Measurements from ENCODE around the gene EPHA5. TPM values are rescaled to one million over a fixed set of nuclear protein-coding genes. Genes with fewer than 3 reads are reported as not detected.

EPHA5 gene
- polyA plus RNA-seq, 3 donors: 0.01 to 0.07 TPM; not detected in 1

DNA sequence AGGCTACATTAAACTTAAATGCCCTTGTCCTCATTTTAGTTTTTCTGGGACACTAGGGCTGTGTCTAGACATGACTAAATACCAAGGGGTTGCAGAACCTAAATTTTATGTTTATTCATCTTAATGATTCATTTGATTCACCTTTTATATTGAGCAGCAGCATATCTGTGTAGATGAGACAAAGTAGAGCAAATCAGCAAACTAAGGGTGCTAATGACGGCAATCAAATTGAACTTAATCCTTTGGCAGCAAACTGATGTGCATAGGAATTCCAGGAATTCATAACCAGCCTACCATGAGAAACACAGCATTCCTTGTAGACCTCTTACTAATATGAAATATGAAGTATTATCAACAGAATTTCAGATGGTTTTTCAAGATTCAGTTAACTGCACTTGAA lies 25.1 kb downstream of the EPHA5 start:
- no peak overlapping the region for H3K27ac ChIP-seq (ENCODE audit: low read depth, low read length)
- WGBS, 3 donors: 55 to 75% (median 73%) methylated on average over 1 of the region's 1 CpG

DNA sequence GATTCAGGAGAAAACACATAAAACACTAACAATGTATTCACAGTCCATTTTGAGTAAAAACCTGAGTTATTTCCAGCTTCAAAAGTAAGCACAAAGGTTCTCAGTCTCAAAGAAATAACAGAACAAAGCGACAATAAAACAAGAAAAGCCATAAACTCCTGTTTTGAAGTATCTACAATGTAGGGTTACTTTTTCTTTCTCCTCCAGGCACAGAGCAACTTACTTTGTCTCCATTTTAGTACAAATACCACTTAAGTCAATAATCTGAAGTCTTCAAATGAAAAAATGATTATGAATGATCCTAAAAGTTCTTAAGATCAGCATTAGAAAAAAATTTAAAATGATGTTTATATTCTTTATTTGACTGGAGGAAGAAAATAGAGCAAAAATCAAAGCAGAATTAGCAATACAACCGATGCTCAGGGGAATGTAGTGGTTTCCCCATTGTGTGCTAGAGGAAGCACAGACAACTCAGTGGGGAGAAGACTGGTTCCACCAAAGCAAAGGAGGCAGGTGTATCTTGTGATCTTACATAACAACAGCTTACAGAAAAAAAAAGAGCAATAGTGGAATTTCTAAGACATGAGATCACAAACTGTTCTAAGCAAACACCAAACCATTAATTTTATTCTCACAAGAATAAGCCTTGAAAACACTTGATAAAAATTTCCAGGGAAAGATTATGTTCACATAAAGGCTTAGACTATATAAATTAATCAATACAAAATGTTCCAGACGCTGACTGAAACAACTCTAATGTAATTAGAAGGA lies 35.1 kb downstream of the EPHA5 start:
- H3K27ac ChIP-seq (ENCODE audit: low read depth, low read length): no peak overlapping the region
- 40 to 44% (median 42%) methylated on average over 3 of the region's 3 CpGs for WGBS, 3 donors

DNA sequence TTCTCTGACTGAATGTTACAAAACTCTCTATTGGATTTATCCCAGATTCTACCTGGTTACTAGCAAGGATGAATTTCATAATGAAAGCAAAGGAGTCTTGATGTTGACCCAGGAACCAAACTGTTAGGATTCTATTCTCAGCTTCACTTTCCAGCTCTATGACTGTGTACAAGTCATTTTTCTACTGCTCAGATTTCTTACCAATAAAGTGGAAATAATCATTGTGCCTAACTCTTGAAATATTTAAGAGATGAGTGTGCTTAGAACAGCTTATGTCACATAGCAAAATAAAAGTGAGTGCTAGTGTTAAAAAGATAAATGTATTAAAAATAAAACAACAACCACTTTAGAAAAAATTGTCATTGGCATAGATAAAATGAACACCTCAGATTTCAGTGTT lies 45.6 kb downstream of the EPHA5 start:
- no peak overlapping the region for H3K27ac ChIP-seq (ENCODE audit: low read depth, low read length)

- WGBS, 3 donors: 49 to 52% (median 51%) methylated on average over 1 of the region's 1 CpG
- no peak overlapping the region for H3K27ac ChIP-seq (ENCODE audit: low read depth, low read length)
Measured at GRCh38 chr4:65623506-65623905, 46.8 kb downstream of the EPHA5 start.

DNA sequence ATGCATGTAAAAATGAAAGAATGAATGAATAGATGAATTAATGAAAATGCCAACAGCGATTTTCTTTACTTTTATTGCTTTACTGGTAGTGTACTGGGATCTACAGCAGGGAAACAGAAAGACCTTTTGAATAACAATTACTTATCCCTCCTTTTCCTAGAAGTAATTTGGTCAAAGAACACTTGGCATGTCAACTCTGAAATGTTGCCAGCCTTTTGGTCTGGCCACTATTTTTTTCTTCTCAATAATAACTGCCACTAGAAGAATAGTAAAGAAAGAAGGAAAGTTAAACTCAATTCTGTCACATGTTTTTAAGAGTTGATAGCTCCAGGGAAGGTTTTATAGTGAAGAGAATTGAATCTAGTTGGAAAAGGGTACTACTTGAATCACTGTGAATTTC lies 52.9 kb downstream of the EPHA5 start:
- H3K27ac ChIP-seq (ENCODE audit: low read depth, low read length): no peak overlapping the region
- 52 to 74% (median 54%) methylated on average over 1 of the region's 1 CpG for WGBS, 3 donors

DNA sequence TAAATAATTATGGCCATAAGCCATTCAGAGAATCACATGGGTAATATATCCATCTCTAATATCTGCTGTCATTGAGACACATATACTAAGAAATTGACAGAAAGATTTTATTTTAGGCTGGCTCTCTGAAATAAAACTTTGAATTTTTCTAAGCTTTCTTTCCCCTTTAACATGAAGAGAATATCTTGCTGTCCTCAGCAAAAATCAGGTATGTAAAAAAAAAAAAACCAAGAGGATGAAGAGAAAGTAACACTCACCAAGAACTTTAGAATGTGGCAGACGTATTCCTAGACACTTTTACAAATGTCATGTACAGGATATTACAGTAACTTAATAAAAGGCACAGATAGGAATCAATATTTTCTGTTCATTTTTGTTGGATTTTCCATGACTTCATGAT lies 65.8 kb downstream of the EPHA5 start:
- no peak overlapping the region for H3K27ac ChIP-seq (ENCODE audit: low read depth, low read length)
- 63 to 78% (median 63%) methylated on average over 1 of the region's 1 CpG for WGBS, 3 donors

- no peak overlapping the region for H3K27ac ChIP-seq (ENCODE audit: low read depth, low read length)
- 63 to 82% (median 68%) methylated on average over 3 of the region's 3 CpGs for WGBS, 3 donors
Measured at GRCh38 chr4:65600656-65601055, 69.6 kb downstream of the EPHA5 start.

DNA sequence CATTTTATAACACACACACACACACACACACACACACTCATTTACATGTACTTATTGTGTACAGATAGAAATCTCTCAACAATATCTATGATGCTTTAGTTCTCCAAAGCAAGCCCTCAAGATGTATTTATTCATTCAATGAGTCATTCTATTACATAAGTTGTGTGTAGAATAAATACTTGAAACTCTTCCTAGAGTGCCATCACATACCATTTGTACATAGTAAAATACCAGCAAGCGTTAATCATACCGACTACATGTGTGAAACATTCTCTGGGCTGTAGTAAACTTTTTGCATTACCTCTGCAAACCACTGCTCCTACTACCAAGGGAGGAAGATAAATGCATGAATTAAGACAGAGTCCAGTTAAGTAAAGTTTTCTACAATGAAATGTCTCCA lies 70.9 kb downstream of the EPHA5 start:
- no peak overlapping the region for H3K27ac ChIP-seq (ENCODE audit: low read depth, low read length)
- WGBS, 3 donors: 80 to 92% (median 89%) methylated on average over 2 of the region's 2 CpGs

DNA sequence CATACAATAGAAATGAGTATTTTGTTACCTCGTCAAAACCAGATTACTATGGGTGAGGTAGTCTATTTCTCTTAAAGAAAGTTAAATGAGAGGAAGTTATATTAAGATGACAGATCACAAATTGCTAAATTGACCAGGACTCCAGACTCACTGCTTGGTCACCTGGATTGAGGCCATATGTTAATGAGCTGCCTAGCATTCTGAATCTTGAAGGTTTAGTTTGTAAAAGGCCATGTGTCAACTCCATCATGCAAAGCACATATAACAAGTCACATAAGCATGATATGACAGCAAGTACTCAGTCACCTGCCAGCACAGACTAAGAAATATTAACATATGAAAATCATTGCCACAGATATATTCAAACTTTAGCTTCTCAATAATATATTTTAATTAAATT lies 72.6 kb downstream of the EPHA5 start:
- H3K27ac ChIP-seq (ENCODE audit: low read depth, low read length): no peak overlapping the region
- 87 to 93% (median 92%) methylated on average over 1 of the region's 1 CpG for WGBS, 3 donors

DNA sequence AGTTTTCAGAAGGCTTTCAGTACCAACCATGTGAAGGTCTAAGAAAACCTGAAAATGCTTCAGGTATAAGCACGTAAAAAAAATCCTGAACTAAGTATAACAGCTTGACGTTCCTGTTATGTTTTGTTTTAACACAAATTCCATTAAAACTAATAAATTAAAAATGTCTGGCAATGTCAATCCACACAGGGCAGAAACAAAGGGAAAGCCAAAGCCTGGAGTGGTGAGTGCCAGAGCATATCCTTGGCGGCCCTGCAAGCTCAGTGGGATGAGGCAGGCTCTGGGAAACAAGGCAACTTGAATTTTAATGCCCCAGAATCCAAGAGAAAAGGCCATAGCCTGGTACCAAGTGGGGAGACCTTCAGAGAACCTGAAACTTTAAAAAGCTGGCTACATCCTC lies 78.2 kb downstream of the EPHA5 start:
- 61 to 74% (median 62%) methylated on average over 3 of the region's 3 CpGs for WGBS, 3 donors
- no peak overlapping the region for H3K27ac ChIP-seq (ENCODE audit: low read depth, low read length)

DNA sequence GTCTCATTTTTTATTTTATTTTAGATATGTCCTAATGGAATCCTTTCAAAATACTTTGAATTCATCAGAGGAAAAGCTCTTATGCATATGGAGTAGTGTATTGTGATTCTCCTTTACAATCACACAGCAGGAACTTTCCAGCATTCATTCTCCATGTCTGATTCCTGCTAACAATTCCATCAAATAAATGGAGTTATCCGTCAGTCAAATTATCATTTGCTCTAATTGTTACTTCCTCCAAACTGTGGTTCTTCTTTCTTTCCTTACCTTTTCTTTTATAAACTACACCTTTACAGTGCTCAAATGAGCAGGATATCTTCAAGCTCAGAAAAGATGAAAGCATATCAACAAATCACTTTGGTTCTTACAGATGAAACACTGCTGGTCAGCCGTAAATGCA lies 80.4 kb downstream of the EPHA5 start:
- WGBS, 3 donors: 47 to 71% (median 68%) methylated on average over 2 of the region's 2 CpGs
- no peak overlapping the region for H3K27ac ChIP-seq (ENCODE audit: low read depth, low read length)

DNA sequence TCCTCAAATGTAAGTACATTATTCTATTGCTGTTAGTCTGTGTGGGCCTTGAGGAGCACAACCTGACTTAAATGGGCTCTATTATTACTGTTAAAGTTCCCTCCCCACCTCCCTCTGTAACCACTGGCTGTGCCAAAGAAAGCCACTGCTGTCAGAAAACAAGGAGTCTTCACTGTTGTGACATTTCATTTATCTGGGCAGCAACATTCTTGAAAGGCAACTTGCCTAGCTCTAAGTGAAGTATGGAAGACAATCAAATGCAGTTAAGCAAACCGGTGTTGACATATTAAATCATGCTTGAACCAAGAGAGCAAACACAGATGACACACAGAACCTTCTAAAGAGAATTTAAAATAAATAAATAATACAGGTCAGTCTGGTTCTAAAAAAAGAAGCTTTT lies 81.0 kb downstream of the EPHA5 start:
- no peak overlapping the region for H3K27ac ChIP-seq (ENCODE audit: low read depth, low read length)
- WGBS, 3 donors: 29 to 85% (median 80%) methylated on average over 1 of the region's 1 CpG

DNA sequence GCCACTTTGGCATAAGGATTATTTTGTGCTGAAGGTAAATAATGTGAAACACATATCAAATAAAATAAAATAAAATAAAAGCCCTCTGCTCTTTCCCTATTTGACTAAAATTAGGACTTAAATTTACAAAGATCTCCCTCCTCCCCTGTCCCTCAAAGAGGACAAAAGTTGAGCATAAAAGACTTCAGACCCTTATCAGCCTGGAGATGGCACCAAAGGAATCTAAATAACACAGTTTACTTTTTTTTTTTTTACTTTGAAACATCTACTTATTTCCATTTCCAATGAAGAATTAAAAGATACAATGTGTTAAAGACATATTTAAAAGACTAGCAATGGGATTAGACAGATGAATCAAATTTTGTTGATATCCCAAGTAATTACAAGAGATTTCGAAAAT lies 89.7 kb downstream of the EPHA5 start:
- no peak overlapping the region for H3K27ac ChIP-seq (ENCODE audit: low read depth, low read length)
- WGBS, 3 donors: 75 to 88% (median 82%) methylated on average over 1 of the region's 1 CpG

GRCh38 chr4:65566473-65566872 lies 103.8 kb downstream of the EPHA5 start:
- H3K27ac ChIP-seq (ENCODE audit: low read depth, low read length): no peak overlapping the region
- 79 to 92% (median 87%) methylated on average over 2 of the region's 2 CpGs for WGBS, 3 donors

GRCh38 chr4:65561164-65561563 lies 109.1 kb downstream of the EPHA5 start:
- H3K27ac ChIP-seq (ENCODE audit: low read depth, low read length): no peak overlapping the region
- WGBS, 3 donors: 44 to 48% (median 45%) methylated on average over 2 of the region's 2 CpGs

DNA sequence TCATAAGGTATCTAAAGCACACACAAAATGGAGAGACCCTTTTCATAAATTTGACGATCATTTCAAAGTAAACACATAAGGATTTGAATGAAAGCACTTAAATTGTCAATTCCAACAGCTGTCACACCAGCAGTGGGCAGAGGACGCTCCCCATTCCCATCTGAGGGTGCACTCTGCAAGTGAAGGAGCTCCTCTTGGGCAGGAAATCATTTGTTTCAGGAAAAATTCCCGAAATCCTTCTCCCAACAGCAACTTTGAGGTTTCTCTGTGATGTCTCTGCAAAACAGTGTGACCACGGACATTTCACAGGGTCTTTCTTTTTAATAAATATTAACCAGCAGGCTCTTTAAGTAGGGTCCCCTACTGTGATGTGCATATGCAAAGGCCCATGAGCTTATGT lies 111.0 kb downstream of the EPHA5 start:
- WGBS, 3 donors: 31 to 54% (median 39%) methylated on average over 4 of the region's 4 CpGs
- no peak overlapping the region for H3K27ac ChIP-seq (ENCODE audit: low read depth, low read length)

DNA sequence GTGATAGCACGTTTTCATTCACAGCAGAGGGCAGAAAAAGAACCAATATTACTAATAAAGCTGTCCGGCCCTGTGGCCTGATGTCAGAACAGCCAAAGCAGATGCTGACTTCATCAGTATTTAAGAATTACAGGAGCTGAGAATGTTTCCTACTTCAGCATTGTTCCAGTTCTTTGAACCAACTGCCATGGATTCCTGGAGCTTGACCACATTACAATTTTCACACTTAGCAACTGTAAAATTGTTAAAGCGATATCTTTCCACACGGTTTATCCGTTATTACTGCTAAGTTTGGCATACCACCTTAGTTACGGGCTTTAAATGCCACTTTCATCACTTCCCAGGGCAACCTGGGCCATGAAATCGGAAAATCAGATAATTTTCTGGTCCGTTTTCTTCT lies 118.2 kb downstream of the EPHA5 start:
- H3K27ac ChIP-seq (ENCODE audit: low read depth, low read length): no peak overlapping the region
- 79 to 84% (median 79%) methylated on average over 8 of the region's 8 CpGs for WGBS, 3 donors

DNA sequence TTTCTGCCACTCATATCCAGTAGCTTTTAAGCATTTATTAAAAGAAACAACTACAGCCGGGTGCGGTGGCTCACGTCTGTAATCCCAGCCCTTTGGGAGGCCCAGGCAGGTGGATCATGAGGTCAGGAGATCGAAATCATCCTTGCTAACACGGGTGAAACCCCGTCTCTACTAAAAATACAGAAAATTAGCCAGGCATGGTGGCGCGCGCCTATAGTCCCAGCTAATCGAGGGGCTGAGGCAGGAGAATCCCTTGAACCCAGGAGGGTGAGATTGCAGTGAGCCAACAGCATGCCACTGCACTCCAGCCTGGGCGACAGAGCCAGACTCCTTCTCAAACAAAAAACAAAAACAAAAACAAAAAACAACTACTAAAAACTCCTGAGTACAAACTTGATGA lies 119.8 kb downstream of the EPHA5 start:
- 87 to 89% (median 87%) methylated on average over 11 of the region's 11 CpGs for WGBS, 3 donors
- H3K27ac ChIP-seq (ENCODE audit: low read depth, low read length): no peak overlapping the region

- H3K27ac ChIP-seq (ENCODE audit: low read depth, low read length): no peak overlapping the region
- 80 to 84% (median 82%) methylated on average over 4 of the region's 4 CpGs for WGBS, 3 donors
Measured at GRCh38 chr4:65546882-65547416, 123.3 kb downstream of the EPHA5 start.

DNA sequence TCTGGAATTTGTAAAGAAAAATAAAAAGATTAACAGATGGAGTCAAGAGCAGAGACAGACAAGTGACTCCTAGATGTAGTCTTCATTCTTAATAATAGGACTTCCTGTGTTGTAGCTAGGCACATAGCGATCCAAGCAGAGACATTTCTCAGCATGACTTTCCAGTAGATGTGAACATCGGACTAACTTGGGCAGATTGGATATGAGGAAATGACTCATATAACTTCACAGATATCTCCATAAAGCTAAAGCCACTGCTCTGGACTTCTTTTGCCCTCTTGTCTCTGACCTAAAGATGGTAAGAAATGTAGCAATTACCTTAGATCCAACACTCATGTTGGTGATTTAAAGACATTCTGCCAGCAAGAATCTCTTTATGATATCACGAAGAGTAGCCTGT lies 131.7 kb downstream of the EPHA5 start:
- 82 to 93% (median 82%) methylated on average over 3 of the region's 3 CpGs for WGBS, 3 donors
- H3K27ac ChIP-seq (ENCODE audit: low read depth, low read length): no peak overlapping the region

All from adipose tissue (tissue), 3 donors.